HepG2 (cell line): ENCODE data around the gene TAP1. TPM values are rescaled to one million over a fixed set of nuclear protein-coding genes. Genes with fewer than 3 reads are reported as not detected.

Experiments
- ATAC-seq: fragments of 200-7000 bp; cut with Tn5 transposase; 3 replicates; pipeline ENCODE4 v1.9.1; 2020; ENCODE audit warnings: mild to moderate bottlenecking, moderate library complexity
- BruUV-seq: library from RNA; stranded (reverse); fragments of 400-500 nt; replicated peaks from 2 replicates; lab custom pipeline; 2021; lab: Mats Ljungman, UMichigan
- CTCF ChIA-PET: fragments of 300-600 bp; formaldehyde crosslinking; extraction: SDS; loops from one replicate; lab custom pipeline; 2021; ENCODE audit warnings: low total read pairs, inconsistent platforms, low intra/inter-chr PET ratio; lab: Yijun Ruan, JAX
- POLR2A ChIA-PET: fragments of 350-600 bp; sonication (Branson Sonifier 250); formaldehyde crosslinking; loops from one replicate; lab custom pipeline; 2020; ENCODE audit warnings: antibody characterized with exemption, inconsistent platforms; lab: Yijun Ruan, JAX
- DNase-seq: peaks from one replicate; pipeline ENCODE4 v3.0.0-alpha.2; 2015; ENCODE audit warnings: low spot score
- FAIRE-seq: peaks from 3 replicates; lab custom pipeline; 2011; peaks lifted over from hg19 to GRCh38; lab: Jason Lieb, UNC
- H2AFZ ChIP-seq: one replicate; pipeline ENCODE4 v1.6.1; 2011; ENCODE audit warnings: low read length, inconsistent platforms
- H3K27ac ChIP-seq: fragments of 300-600 bp; 3 replicates; pipeline ENCODE4 v1.8.0; 2011; ENCODE audit warnings: mixed run types, mild to moderate bottlenecking, mixed read lengths, low read length, inconsistent platforms; ENCODE audit not compliant: insufficient read depth; ENCODE audit errors: extremely low read length
- H3K27me3 ChIP-seq, 2 experiments: fragments of 200-600 bp in 1 of 2; 2 replicates in 1 of 2; 3 replicates in 1 of 2; pipeline versions ENCODE4 v1.6.0 to v1.8.0; 2011; ENCODE audit warnings: low read length in 2 of 2, mild to moderate bottlenecking in 2 of 2, moderate library complexity in 2 of 2, inconsistent platforms in 1 of 2; ENCODE audit not compliant: insufficient read depth in 2 of 2, control insufficient read depth in 1 of 2
- H3K36me3 ChIP-seq, 2 experiments: fragments of 200-600 bp in 1 of 2; replicated peaks in 1 of 2; 2 replicates in 1 of 2; 3 replicates in 1 of 2; pipeline versions ENCODE4 v1.5.1 to v1.8.0; 2011; ENCODE audit warnings: low read length in 2 of 2, inconsistent platforms in 1 of 2; ENCODE audit not compliant: insufficient read depth in 2 of 2, control insufficient read depth in 1 of 2
- H3K4me1 ChIP-seq: 2 replicates; pipeline ENCODE4 v1.5.1; 2012; ENCODE audit warnings: low read length, inconsistent platforms; ENCODE audit not compliant: insufficient read depth
- H3K4me2 ChIP-seq: 2 replicates; pipeline ENCODE4 v1.6.0; 2011; ENCODE audit warnings: low read depth, low read length, inconsistent platforms
- H3K4me3 ChIP-seq, 3 experiments: fragments of 200-600 bp in 1 of 3; sonication (generic), shearing (Covaris generic) in 1 of 3; replicated peaks in 1 of 3; 2 replicates each; pipeline ENCODE4 v1.5.1; 2011 to 2016; ENCODE audit warnings: low read length in 3 of 3, inconsistent platforms in 2 of 3, low read depth in 2 of 3, mild to moderate bottlenecking in 2 of 3, control low read depth in 1 of 3, mixed read lengths in 1 of 3; ENCODE audit not compliant: insufficient read depth in 1 of 3
- H3K79me2 ChIP-seq: one replicate; pipeline ENCODE4 v1.6.1; 2011; ENCODE audit warnings: low read length, inconsistent platforms; ENCODE audit not compliant: insufficient read depth
- H3K9ac ChIP-seq: 2 replicates; pipeline ENCODE4 v1.6.0; 2011; ENCODE audit warnings: mild to moderate bottlenecking, low read depth, low read length, inconsistent platforms; ENCODE audit not compliant: insufficient read depth
- H3K9me3 ChIP-seq: 2 replicates; pipeline ENCODE4 v1.5.1; 2012; ENCODE audit warnings: mild to moderate bottlenecking, low read length
- H4K20me1 ChIP-seq: 2 replicates; pipeline ENCODE4 v1.6.0; 2011; ENCODE audit warnings: inconsistent platforms, mild to moderate bottlenecking, low read length, moderate library complexity; ENCODE audit not compliant: insufficient read depth
- SMYD3 ChIP-seq: sonication (generic); formaldehyde crosslinking; IDR thresholded peaks from 2 replicates; pipeline ENCODE4 v1.8.1; 2023; ENCODE audit warnings: mild to moderate bottlenecking, missing genetic modification reagents
- TSC22D2 ChIP-seq: sonication (generic); formaldehyde crosslinking; IDR thresholded peaks from 2 replicates; pipeline ENCODE4 v1.5.1; 2020; ENCODE audit warnings: missing genetic modification reagents, mild to moderate bottlenecking, borderline replicate concordance
- ZKSCAN8 ChIP-seq: IDR thresholded peaks from 2 replicates; pipeline ENCODE4 v1.6.1; 2016; ENCODE audit warnings: borderline replicate concordance, missing genetic modification reagents, missing compliant biosample characterization
- ZNF354B ChIP-seq: sonication (generic); formaldehyde crosslinking; IDR thresholded peaks from 2 replicates; pipeline ENCODE4 v1.8.0; 2022; ENCODE audit warnings: mild to moderate bottlenecking, missing genetic modification reagents
- ZNF577 ChIP-seq: sonication (generic); formaldehyde crosslinking; IDR thresholded peaks from 2 replicates; pipeline ENCODE4 v1.4.0; 2020; ENCODE audit warnings: mild to moderate bottlenecking, low read depth, missing genetic modification reagents, borderline replicate concordance
- ZNF644 ChIP-seq: IDR thresholded peaks from 2 replicates; pipeline ENCODE4 v1.6.1; 2016; ENCODE audit warnings: low read depth
- WGBS: methylation state at CpG from one replicate; pipeline ENCODE4 v1.1.6; 2017; ENCODE audit warnings: low lambda C conversion rate; 5-methylcytosine and 5-hydroxymethylcytosine counted together
- in situ Hi-C: cut with HindIII; loops from 2 replicates; pipeline ENCODE4 v1.10.0; 2017; ENCODE audit warnings: low pct_unique_long_range_greater_than_20kb; ENCODE audit not compliant: extremely low pct_ligation_motif_present
- intact Hi-C: fragments of 100-400 bp; cut with micrococcal nuclease; formaldehyde crosslinking; loops from one replicate; pipeline ENCODE4 v1.10.0; 2022; ENCODE audit not compliant: unreplicated experiment
- polyA plus RNA-seq, 8 experiments: library from polyadenylated mRNA; depleted of rRNA in 3 of 8; stranded (reverse) in 7 of 8; unstranded in 1 of 8; fragments of >200 nt; fragmentation: Illumina TruSeq in 4 of 8; extraction: Trizol in 4 of 8; gene quantifications; 2 replicates each; pipeline versions ENCODE4 v1.2.1 to v1.2.3, GENCODE V29; 2011 to 2016; ENCODE audit warnings: low read depth in 4 of 8, missing spikeins in 1 of 8, mixed read lengths in 1 of 8; ENCODE audit not compliant: insufficient read depth in 1 of 8
- total RNA-seq, 5 experiments: library from RNA; depleted of rRNA; stranded (reverse); fragments of >200 nt; fragmentation: Illumina TruSeq; extraction: Trizol; gene quantifications; 2 replicates each; pipeline ENCODE4 v1.2.3, GENCODE V29; 2016; ENCODE audit warnings: low read depth in 1 of 5
- TF ChIP-seq, protein P1 (sequence below): sonication (generic); formaldehyde crosslinking; IDR thresholded peaks from 2 replicates; pipeline ENCODE4 v1.4.0; 2020; ENCODE audit warnings: mild to moderate bottlenecking, missing genetic modification reagents

The TAP1 gene
- total and polyA plus RNA-seq, 2 of the 13 experiments (the other 11 are each of a cell fraction or from before 2014, with no cell fraction given) = 31.2 to 52.2 TPM

- TF ChIP-seq, protein P1, sequence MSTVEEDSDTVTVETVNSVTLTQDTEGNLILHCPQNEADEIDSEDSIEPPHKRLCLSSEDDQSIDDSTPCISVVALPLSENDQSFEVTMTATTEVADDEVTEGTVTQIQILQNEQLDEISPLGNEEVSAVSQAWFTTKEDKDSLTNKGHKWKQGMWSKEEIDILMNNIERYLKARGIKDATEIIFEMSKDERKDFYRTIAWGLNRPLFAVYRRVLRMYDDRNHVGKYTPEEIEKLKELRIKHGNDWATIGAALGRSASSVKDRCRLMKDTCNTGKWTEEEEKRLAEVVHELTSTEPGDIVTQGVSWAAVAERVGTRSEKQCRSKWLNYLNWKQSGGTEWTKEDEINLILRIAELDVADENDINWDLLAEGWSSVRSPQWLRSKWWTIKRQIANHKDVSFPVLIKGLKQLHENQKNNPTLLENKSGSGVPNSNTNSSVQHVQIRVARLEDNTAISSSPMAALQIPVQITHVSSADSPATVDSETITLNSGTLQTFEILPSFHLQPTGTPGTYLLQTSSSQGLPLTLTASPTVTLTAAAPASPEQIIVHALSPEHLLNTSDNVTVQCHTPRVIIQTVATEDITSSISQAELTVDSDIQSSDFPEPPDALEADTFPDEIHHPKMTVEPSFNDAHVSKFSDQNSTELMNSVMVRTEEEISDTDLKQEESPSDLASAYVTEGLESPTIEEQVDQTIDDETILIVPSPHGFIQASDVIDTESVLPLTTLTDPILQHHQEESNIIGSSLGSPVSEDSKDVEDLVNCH (CRISPR knock-in tag) = no peak
- no peak for TF ChIP-seq SMYD3
- TF ChIP-seq ZNF577 (CRISPR knock-in tag) = no peak
These were observed 50.1 kb downstream of the TAP1 start (continued) for GRCh38 chr6:32803416-32803815.

- DNase-seq (no peak), ATAC-seq (no peak), FAIRE-seq (no peak)
- ChIA-PET POLR2A (interaction anchor here (0.6 kb wide), 1 partner anchor 622 kb away, joined by 4 read pairs; no protein-coding TSS in a partner anchor), CTCF (no interaction called here)
- Histone ChIP-seq H3K36me3 (no peaks in the 10 kb centered on the region), H3K27me3 (peaks cover 0 to 18% of the 10 kb centered on the region in 2 experiments; a peak in 3 of 5 replicates), H3K27ac (no peak overlapping the region), H3K4me1 (peaks cover 15% of the 10 kb centered on the region), H3K9me3 (no peaks in the 10 kb centered on the region), H3K79me2 (no peaks in the 10 kb centered on the region), H3K4me3 (no peak overlapping the region), H2AFZ (no peak overlapping the region), H4K20me1 (no peaks in the 10 kb centered on the region), H3K9ac (no peak overlapping the region), H3K4me2 (no peak overlapping the region)
- no peak for TF ChIP-seq ZKSCAN8 (CRISPR knock-in tag)
- no peak for TF ChIP-seq ZNF644 (CRISPR knock-in tag)
- TF ChIP-seq TSC22D2 (CRISPR knock-in tag) = no peak
- TF ChIP-seq ZNF354B (CRISPR knock-in tag) = no peak
- intact Hi-C loops (loop anchor here (10.0 kb wide), 1 partner anchor 555 kb away; no protein-coding TSS in a partner anchor), in situ Hi-C loops (loop anchor here (5.0 to 25.0 kb wide), 3 partner anchors 387 to 712 kb away; no protein-coding TSS in a partner anchor)
- BruUV-seq = no TSS peak
- 4% methylated on average over 3 of the region's 3 CpGs for WGBS
These were observed 53.8 kb downstream of the TAP1 start for GRCh38 chr6:32799740-32800139.
